Measurements from ENCODE around the gene NFIC.
"Not testable (repeated sequence)": the region's sequence is repeated elsewhere in the genome, so short reads cannot be mapped to it uniquely, and the experiment has no call there.

NFIC gene

DNA sequence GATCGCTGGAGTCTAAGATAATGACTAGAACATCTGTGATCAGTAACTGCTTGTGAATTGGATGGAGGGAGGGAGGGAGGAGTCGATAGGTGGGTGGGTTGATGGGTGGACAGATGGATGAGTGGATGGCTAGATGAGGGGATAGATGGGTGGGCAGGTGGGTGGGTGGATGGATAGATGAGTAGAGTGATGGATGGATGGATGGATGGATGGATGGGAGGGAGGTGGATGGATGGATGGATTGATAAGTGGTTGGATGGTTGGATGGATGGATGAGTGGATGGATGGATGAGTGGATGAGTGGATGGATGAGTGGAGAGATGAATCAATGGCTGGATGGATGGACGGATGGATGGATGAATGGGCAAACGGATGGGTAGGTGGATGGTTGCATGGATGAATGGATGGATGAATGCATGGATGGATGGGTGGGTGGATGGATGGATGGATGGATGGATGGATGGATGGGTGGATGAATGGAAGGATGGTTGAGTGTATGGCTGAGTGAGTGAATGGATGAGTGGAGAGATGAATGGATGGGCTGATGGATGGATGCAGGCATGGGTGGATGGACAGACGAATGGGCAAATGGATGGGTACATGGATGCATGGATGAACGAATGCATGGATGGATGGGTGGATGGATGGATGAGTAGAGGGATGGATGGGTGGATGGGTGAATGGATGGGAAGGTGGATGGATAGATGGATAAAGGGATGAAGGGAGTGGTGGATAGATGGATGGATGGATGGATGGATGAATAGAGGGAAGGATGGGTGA lies 44.0 kb upstream of the NFIC start:
- TF ChIP-seq, protein P1, sequence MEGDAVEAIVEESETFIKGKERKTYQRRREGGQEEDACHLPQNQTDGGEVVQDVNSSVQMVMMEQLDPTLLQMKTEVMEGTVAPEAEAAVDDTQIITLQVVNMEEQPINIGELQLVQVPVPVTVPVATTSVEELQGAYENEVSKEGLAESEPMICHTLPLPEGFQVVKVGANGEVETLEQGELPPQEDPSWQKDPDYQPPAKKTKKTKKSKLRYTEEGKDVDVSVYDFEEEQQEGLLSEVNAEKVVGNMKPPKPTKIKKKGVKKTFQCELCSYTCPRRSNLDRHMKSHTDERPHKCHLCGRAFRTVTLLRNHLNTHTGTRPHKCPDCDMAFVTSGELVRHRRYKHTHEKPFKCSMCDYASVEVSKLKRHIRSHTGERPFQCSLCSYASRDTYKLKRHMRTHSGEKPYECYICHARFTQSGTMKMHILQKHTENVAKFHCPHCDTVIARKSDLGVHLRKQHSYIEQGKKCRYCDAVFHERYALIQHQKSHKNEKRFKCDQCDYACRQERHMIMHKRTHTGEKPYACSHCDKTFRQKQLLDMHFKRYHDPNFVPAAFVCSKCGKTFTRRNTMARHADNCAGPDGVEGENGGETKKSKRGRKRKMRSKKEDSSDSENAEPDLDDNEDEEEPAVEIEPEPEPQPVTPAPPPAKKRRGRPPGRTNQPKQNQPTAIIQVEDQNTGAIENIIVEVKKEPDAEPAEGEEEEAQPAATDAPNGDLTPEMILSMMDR (conservative IDR thresholded peaks at IDR 0.05): no peak
- H3K27ac ChIP-seq: no peak overlapping the region

DNA sequence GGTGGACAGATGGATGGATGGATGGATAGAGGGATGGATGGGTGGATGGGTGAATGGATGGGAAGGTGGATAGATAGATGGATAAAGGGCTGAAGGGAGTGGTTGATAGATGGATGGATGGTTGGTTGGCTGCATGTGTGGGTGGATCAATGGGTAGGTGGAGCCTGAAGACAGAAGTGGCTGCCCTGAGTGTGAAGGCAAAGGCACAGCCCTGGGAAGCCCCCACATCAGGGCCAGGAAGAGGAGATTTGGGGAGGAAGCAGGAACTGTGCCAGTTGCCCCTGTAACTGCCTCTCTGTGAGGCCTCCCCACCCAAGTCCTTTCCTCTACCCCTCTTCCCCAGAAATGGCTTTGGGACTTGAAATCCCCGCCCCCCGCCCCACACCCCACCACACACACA lies 43.4 kb upstream of the NFIC start:
- TF ChIP-seq, protein P1 (conservative IDR thresholded peaks at IDR 0.05): no peak
- no peak overlapping the region for H3K27ac ChIP-seq

- no peak overlapping the region for H3K27ac ChIP-seq
- TF ChIP-seq, protein P1 (conservative IDR thresholded peaks at IDR 0.05): no peak
Measured at GRCh38 chr19:3323658-3324057, 42.7 kb upstream of the NFIC start.

- H3K27ac ChIP-seq: no peak overlapping the region
- TF ChIP-seq, protein P1 (conservative IDR thresholded peaks at IDR 0.05): peak; percentile 66
Measured at GRCh38 chr19:3324405-3324856, 42.0 kb upstream of the NFIC start.

DNA sequence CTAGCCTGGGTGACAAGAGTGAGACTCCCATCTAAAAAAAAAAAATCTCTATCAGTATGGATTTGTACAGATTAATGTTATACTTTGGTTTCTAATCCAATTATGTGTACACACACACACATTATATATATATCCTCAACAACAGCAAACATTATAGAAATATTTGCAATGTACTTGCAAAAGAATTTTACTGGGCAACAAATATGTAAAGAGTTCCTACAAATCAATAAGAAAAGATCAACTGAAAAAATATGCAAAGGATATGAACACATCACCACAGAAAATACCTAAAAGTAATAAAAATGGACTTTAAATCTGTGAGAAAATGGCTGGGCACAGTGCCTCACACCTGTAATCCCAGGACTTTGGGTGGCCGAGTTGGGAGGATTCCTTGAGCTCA lies 40.9 kb upstream of the NFIC start:
- no peak overlapping the region for H3K27ac ChIP-seq
- TF ChIP-seq, protein P1 (conservative IDR thresholded peaks at IDR 0.05): no peak

DNA sequence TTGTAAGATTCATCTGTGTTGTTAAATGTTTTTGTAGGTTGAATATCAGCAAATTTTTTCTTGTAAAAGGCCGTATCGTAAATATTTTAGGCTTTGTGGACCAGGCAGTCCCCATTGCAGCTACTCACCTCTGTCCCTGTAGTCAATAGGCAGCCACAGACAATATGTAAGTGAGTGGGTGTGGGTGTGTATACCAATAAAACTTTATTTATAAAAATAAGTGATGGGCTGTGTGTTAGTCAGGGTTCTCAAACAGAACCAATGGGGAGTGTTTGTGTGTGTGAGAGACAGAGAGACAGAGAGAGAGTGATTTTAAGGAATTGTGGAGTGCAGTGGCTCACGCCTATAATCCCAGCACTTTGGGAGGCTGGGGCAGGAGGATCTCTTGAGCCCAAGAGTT lies 37.6 kb upstream of the NFIC start:
- TF ChIP-seq, protein P1 (conservative IDR thresholded peaks at IDR 0.05): no peak
- H3K27ac ChIP-seq: no peak overlapping the region

DNA sequence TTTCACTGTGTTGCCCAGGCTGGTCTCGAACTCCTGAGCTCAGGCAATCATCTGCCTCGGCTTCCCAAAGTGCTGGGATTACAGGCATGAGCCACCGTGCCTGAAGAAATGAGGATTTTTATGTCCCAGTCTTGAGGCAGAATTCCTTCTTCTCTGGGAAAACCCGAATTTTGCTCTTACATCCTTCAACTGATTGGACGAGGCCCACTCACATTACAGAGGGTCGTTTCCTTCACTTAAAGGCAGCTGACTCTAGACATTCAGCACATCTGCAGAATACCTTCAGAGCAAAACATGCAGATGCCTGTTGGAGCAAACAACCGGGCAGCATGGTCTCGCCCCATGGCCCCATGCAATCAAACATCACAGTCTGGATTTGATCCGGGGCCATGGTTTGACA lies 36.3 kb upstream of the NFIC start:
- no peak overlapping the region for H3K27ac ChIP-seq
- TF ChIP-seq, protein P1 (conservative IDR thresholded peaks at IDR 0.05): no peak

DNA sequence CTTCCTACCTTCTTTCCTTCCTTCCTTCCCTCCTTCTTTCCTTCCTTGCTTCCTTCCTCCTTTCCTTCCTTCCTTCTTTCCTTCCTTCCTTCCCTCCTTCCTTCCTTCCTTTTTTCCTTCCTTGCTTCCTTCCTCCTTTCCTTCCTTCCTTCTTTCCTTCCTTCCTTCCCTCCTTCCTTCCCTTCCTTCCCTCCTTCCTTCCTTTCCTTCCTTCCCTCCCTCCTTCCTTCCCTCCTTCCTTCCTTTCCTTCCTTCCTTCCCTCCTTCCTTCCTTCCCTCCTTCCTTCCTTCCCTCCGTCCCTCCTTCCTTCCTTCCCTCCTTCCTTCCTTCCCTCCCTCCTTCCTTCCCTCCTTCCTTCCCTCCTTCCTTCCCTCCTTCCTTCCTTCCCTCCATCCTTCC lies 34.2 kb upstream of the NFIC start:
- H3K27ac ChIP-seq: not testable (repeated sequence)
